Head of caudate nucleus (tissue), 42 donors: ENCODE measurements around the gene CACNA1S.

Source experiments
- DNase-seq, 42 donors: peaks; one replicate each; pipeline versions ENCODE4 v3.0.0 to v3.0.0-alpha.2; 2020 to 2021; ENCODE audit warnings: mixed read lengths in 7 of 42
- intact Hi-C: fragments of 100-400 bp; cut with DNase I; formaldehyde crosslinking; loops from one replicate; pipeline ENCODE4 v1.15.0; 2022

The CACNA1S gene

GRCh38 chr1:201125019-201125418, 12.8 kb upstream of the CACNA1S start:
- intact Hi-C loops, result no loop called here
- DNase-seq, result no peak

GRCh38 chr1:201123866-201124265, 11.6 kb upstream of the CACNA1S start:
- intact Hi-C loops, result no loop called here
- no peak for DNase-seq

- DNase-seq, result no peak
- intact Hi-C loops, result no loop called here
Measured at GRCh38 chr1:201122321-201122957, 10.2 kb upstream of the CACNA1S start.

GRCh38 chr1:201119206-201120197, 7.3 kb upstream of the CACNA1S start:
- DNase-seq, result peak in 41 of 42 donors; percentile 33 to 83 (median 63)
- intact Hi-C loops, result loop anchor here (10.0 kb wide), 1 partner anchor 75 kb away; no protein-coding TSS in a partner anchor

GRCh38 chr1:201116091-201116490, 3.9 kb upstream of the CACNA1S start:
- intact Hi-C loops, result loop anchor here (10.0 kb wide), 1 partner anchor 71 kb away; no protein-coding TSS in a partner anchor
- DNase-seq, result no peak

- no peak for DNase-seq
- intact Hi-C loops, result loop anchor here (10.0 kb wide), 1 partner anchor 71 kb away; no protein-coding TSS in a partner anchor
Measured at GRCh38 chr1:201115390-201115937, 3.2 kb upstream of the CACNA1S start.

- peak; percentile 75 to 96 (median 88) for DNase-seq
- intact Hi-C loops, result loop anchor here (5.0 to 10.0 kb wide), 2 partner anchors 70 to 142 kb away; no protein-coding TSS in a partner anchor
Measured at GRCh38 chr1:201114245-201115131, 2.3 kb upstream of the CACNA1S start.

- DNase-seq, result no peak
Measured at GRCh38 chr1:201113451-201114244, 1.4 kb upstream of the CACNA1S start.

GRCh38 chr1:201112926-201113325, 700 bp upstream of the CACNA1S start:
- no peak for DNase-seq
- intact Hi-C loops, result loop anchor here (5.0 to 10.0 kb wide), 2 partner anchors 68 to 141 kb away; no protein-coding TSS in a partner anchor

More at GRCh38 chr1:201113451-201114244, 1.4 kb upstream of the CACNA1S start:
- intact Hi-C loops, result loop anchor here (5.0 to 10.0 kb wide), 2 partner anchors 69 to 141 kb away; no protein-coding TSS in a partner anchor

- no peak for DNase-seq
- intact Hi-C loops, result loop anchor here (5.0 to 10.0 kb wide), 2 partner anchors 67 to 139 kb away; no protein-coding TSS in a partner anchor
Measured at GRCh38 chr1:201111672-201112071, 554 bp downstream of the CACNA1S start.

- intact Hi-C loops, result loop anchor here (5.0 to 10.0 kb wide), 2 partner anchors 66 to 139 kb away; no protein-coding TSS in a partner anchor
- no peak for DNase-seq
Measured at GRCh38 chr1:201111156-201111555, 1.1 kb downstream of the CACNA1S start.

GRCh38 chr1:201110616-201111015, 1.6 kb downstream of the CACNA1S start:
- intact Hi-C loops, result loop anchor here (5.0 to 10.0 kb wide), 2 partner anchors 66 to 138 kb away; no protein-coding TSS in a partner anchor

GRCh38 chr1:201110138-201110537, 2.1 kb downstream of the CACNA1S start:
- intact Hi-C loops, result loop anchor here (5.0 to 10.0 kb wide), 2 partner anchors 65 to 138 kb away; no protein-coding TSS in a partner anchor
- no peak for DNase-seq

More at GRCh38 chr1:201110616-201111015, 1.6 kb downstream of the CACNA1S start:
- DNase-seq, result no peak

GRCh38 chr1:201109651-201110050, 2.6 kb downstream of the CACNA1S start:
- no peak for DNase-seq
- intact Hi-C loops, result loop anchor here (5.0 to 10.0 kb wide), 2 partner anchors 65 to 137 kb away; no protein-coding TSS in a partner anchor

GRCh38 chr1:201108614-201109013, 3.6 kb downstream of the CACNA1S start:
- intact Hi-C loops, result no loop called here
- peak in 12 of 42 donors; percentile 7 to 60 (median 22) for DNase-seq

GRCh38 chr1:201105688-201106087, 6.5 kb downstream of the CACNA1S start:
- DNase-seq, result no peak
- intact Hi-C loops, result no loop called here

GRCh38 chr1:201104141-201104540, 8.1 kb downstream of the CACNA1S start:
- DNase-seq, result no peak
- intact Hi-C loops, result no loop called here
